Mucosa of descending colon (tissue), 3 donors: ENCODE results near the gene SPRN. TPM values are rescaled to one million over a fixed set of nuclear protein-coding genes. Genes with fewer than 3 reads are reported as not detected.
A peak's percentile ranks its signal among the peaks of the same experiment; 100 is the strongest.

Experiments used
- ATAC-seq: fragments of 200-7000 bp; cut with Tn5 transposase; one replicate; pipeline ENCODE4 v1.9.1; 2020; ENCODE audit warnings: mild to moderate bottlenecking, moderate library complexity
- DNase-seq, 3 donors: peaks; one replicate each; pipeline ENCODE4 v3.0.0-alpha.2; 2020
- H3K36me3 ChIP-seq: fragments of 200-600 bp; one replicate; pipeline ENCODE4 v1.8.0; 2021; ENCODE audit warnings: low read depth, mild to moderate bottlenecking
- H3K4me1 ChIP-seq: fragments of 200-600 bp; one replicate; pipeline ENCODE4 v1.8.0; 2021; ENCODE audit warnings: low read depth, mild to moderate bottlenecking
- H3K4me3 ChIP-seq: fragments of 200-600 bp; one replicate; pipeline ENCODE4 v1.8.0; 2021; ENCODE audit warnings: mild to moderate bottlenecking
- H3K9me3 ChIP-seq: fragments of 200-600 bp; one replicate; pipeline ENCODE4 v1.8.0; 2021; ENCODE audit warnings: mild to moderate bottlenecking
- intact Hi-C, 2 donors: fragments of 100-400 bp; cut with DNase I in 1 of 2; cut with micrococcal nuclease in 1 of 2; formaldehyde crosslinking; loops; one replicate each; pipeline versions ENCODE4 v1.11.0 to v1.11.1; 2022; cut with DNase I, micrococcal nuclease
- total RNA-seq, 3 donors: library from RNA; stranded (reverse); fragmentation: NEBNext Ultra II Directional in 2 of 3; extraction: Animal tissue kit (Norgen Biotek cat#: 25700) in 2 of 3; gene quantifications; one replicate each; pipeline versions ENCODE4 v1.2.1 to v1.2.4, GENCODE V29; 2021 to 2023
- TF ChIP-seq, protein P1 (sequence below): fragments of 200-600 bp; IDR thresholded peaks from one replicate; pipeline ENCODE4 v1.8.0; 2022; ENCODE audit warnings: antibody characterized with exemption, mild to moderate bottlenecking
- donor health status: DM: no; HTN: no; CAD: no; lungs with moderate emphysema.
- donor health status: DM: no; HTN: no; CAD: no.
- donor health status: DM: no; HTN: yes; CAD: no.

Gene SPRN
- total RNA-seq, 3 donors from 2014 or later: 0.25 TPM; not detected in 2

DNA sequence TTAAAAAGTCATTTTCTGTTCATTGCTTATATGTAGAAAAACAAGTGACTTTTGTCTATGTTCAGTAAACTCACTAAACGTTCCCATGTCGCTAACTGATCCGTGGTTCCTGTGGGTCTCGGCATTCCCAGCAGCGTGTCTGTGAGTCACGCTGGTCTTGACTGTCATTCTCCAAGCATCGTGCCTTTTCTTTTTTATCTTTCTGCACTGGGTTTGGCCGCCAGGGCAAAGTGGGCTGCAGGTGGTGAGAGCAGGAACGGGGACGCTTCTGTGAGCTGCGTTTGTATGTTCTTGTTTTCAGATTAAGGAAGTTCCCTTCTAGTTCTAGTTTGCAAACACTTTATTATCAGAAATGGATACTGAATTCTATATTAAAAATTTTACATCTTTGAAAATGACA is 22.6 kb upstream of the SPRN start:
- no peak for ATAC-seq

DNA sequence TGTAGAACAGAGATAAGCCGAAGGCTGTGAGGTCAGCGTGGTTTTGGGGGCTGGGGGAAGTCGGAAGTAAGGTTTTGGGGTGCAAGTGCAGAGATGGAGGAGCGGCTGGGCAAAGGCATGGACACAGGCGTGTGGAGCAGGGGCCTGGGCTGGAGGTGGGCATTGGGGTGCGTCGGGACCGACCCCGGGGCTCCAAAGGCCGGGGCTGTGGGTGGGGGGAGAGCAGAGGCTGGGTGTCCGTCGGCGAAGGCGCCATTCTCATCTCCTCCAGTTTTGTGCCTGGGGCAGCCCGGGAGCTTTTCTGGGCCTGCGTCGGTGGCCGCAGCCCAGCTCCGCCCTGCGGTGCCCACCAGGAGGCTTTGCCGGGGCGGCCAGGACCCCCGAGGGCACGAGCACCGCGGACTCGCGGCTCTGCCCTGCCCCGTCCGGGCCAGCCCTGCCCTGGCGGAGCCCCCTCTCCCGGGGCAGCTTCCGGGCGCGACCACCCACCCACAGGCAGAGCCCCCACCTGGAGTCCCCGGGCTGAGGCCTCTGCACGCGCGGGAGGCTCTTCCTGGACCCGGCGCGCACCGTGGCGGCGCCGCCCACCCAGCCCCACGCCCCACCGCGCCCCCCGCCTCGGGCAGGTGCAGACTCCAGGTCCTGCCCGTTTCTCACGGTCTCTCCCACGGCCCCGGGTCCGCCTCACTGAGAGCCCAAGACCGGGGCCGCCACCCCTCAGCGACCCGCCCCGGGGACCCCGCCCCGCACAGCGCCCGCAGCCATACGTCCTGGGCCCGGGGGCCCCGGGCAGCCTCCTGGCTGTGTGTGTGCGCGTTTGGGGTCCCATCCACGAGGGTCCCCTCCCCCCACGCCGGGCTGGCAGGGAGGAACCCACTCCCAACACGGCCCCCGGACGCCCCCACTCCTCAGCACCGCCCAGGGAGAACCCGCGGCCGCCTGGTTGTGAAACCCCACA is 21.6 kb upstream of the SPRN start:
- peak in 1 of 3 donors; percentile 20 for DNase-seq

More for the DNA sequence above, 22.6 kb upstream of the SPRN start:
- no peaks in the 10 kb centered on the region for H3K4me1 ChIP-seq
- no peak overlapping the region for H3K4me3 ChIP-seq
- no peak for DNase-seq
- peaks cover 32% of the 10 kb centered on the region for H3K9me3 ChIP-seq
- TF ChIP-seq, protein P1, sequence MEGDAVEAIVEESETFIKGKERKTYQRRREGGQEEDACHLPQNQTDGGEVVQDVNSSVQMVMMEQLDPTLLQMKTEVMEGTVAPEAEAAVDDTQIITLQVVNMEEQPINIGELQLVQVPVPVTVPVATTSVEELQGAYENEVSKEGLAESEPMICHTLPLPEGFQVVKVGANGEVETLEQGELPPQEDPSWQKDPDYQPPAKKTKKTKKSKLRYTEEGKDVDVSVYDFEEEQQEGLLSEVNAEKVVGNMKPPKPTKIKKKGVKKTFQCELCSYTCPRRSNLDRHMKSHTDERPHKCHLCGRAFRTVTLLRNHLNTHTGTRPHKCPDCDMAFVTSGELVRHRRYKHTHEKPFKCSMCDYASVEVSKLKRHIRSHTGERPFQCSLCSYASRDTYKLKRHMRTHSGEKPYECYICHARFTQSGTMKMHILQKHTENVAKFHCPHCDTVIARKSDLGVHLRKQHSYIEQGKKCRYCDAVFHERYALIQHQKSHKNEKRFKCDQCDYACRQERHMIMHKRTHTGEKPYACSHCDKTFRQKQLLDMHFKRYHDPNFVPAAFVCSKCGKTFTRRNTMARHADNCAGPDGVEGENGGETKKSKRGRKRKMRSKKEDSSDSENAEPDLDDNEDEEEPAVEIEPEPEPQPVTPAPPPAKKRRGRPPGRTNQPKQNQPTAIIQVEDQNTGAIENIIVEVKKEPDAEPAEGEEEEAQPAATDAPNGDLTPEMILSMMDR: no peak
- H3K36me3 ChIP-seq: no peaks in the 10 kb centered on the region
- intact Hi-C loops: no loop called here

DNA sequence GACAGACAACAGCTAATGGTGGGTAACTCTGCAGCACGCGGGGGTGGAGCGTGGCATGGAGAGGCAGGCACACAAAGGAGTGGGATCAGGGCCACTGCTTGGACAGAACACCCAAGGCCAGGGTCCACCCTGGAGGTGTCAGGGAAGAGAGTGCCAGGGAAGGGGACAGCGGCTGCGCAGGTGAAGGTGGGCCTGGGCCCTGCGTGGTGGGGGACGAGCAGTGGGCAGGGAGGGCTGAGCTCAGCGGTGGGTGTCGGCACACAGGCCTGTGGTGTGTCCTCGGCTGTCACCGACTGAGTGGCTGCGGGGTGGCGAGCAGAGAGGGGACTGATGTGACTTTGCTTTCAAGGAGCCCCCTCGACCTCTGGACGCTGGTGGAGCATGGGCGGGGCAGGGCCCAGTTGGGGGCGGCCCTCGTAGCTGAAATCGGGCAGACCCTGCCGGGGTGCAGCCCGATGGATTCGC is 20.9 kb upstream of the SPRN start:
- Histone ChIP-seq H3K36me3 (no peaks in the 10 kb centered on the region), H3K4me1 (no peaks in the 10 kb centered on the region), H3K4me3 (no peak overlapping the region), H3K9me3 (peaks cover 32% of the 10 kb centered on the region)
- TF ChIP-seq, protein P1: no peak
- intact Hi-C loops: no loop called here
- no peak for ATAC-seq
- DNase-seq: no peak

More for the DNA sequence above, 21.6 kb upstream of the SPRN start:
- intact Hi-C loops: no loop called here
- TF ChIP-seq, protein P1: no peak
- H3K36me3 ChIP-seq: no peaks in the 10 kb centered on the region
- H3K9me3 ChIP-seq: peaks cover 32% of the 10 kb centered on the region
- ATAC-seq: no peak
- H3K4me1 ChIP-seq: no peaks in the 10 kb centered on the region
- no peak overlapping the region for H3K4me3 ChIP-seq

DNA sequence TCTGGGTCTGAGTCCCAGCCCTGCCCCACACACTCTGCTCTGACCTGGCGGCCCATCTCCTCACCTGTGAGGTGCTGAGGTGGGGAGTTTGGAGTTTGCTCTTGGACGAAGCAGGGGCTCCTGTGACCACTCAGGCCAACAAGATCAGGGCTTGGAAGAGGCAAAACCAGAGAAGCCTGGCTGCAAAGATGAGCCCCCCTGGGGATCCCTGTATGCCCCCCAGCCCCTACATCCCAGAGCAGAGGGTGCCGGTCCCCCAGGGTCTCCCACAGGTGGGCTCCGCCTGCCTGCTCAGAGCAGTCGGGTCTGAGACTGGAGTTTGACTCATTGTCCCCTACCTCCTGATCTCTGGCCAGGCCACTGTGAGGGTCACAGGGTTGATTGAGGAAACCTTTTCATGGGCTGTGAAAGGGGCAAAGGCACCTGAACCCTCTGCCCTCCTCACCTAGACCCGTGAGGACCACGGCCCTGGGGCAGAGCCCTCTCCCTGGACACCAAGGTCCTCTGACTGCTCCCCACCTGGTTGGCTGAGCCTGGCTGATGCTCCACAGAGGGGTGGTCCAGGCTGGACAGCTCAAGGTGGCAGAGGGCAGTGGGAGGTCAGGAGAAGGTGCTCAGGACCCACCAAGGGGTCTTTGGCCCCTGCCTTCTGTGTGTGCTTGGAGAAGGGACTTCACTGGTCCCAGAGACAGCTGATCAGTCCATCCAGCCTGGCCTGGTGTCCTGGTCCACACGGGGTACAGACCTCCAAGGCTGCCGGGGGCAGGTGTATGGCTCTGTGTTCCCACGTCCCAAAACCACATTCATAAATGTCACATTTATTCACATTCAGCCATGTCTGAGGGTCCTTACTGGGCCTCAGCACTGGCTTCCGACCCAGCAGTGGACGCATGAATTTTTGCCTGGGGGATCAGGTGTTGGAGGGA is 20.2 kb upstream of the SPRN start:
- Histone ChIP-seq H3K4me1 (no peaks in the 10 kb centered on the region), H3K4me3 (no peak overlapping the region), H3K36me3 (no peaks in the 10 kb centered on the region), H3K9me3 (peaks cover 32% of the 10 kb centered on the region)
- ATAC-seq: no peak
- no peak for DNase-seq
- intact Hi-C loops: no loop called here
- TF ChIP-seq, protein P1: no peak
